ENCODE measurements around the gene RBM39. TPM values are rescaled to one million over a fixed set of nuclear protein-coding genes. Genes with fewer than 3 reads are reported as not detected.

Gene RBM39
- total and polyA plus RNA-seq, 2 experiments from 2014 or later: 259 to 413 TPM

DNA sequence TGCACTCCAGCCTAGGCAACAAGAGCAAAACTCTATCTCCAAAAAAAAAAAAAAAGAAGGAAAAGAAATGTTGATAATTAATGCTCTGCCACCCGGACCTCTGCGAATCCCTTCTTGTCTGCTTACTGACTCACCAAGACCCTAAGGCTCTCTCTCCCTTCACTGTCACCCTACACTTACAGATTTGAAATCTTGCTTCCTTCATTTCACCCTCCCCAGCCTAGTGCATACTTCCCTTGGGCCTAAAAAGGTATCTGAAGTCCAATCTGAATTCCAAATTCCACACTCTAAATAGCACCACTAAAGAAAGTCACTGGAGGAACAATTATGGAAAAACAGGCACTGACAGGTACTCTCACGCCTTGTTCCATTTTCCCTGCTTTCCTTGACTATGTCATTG is 20.4 kb upstream of the RBM39 start:
- Histone ChIP-seq H3K79me2 (replicated peaks; ENCODE audit: insufficient read depth) (no peaks in the 10 kb centered on the region), H4K20me1 (replicated peaks; ENCODE audit: insufficient read depth) (no peaks in the 10 kb centered on the region), H3K4me1 (ENCODE audit: insufficient read depth) (0 out of 2 replicates have a peak, but pooled peaks cover 4% of the 10 kb centered on the region), H3K27me3 (ENCODE audit: insufficient read depth) (no peaks in the 10 kb centered on the region), H3F3A (replicated peaks; ENCODE audit: low read depth) (no peaks in the 10 kb centered on the region), H3K4me2 (no peak overlapping the region), H3K4me3 (no peak overlapping the region), H3K36me3 (ENCODE audit: insufficient read depth) (no peaks in the 10 kb centered on the region), H3K9me2 (ENCODE audit: insufficient read depth) (no peaks in the 10 kb centered on the region), H2AFZ (peak overlapping the region; percentile 81; the same call in 1 of the 2 replicates), H3K27ac (ENCODE audit: low read depth) (no peak overlapping the region)
- no peak for ATAC-seq
- Mint-ChIP-seq H3K27me3 (ENCODE audit: insufficient read depth, low read depth, poor library complexity) (no peaks in the 10 kb centered on the region), H3K4me1 (no peaks in the 10 kb centered on the region), H3K27ac (no peak overlapping the region), H3K9me3 (no peaks in the 10 kb centered on the region), H3K4me3 (no peak overlapping the region), H3K36me3 (ENCODE audit: low read depth) (no peaks in the 10 kb centered on the region)
- TF ChIP-seq ZNF114 (CRISPR knock-in tag; IDR thresholded peaks at IDR 0.05) (no peak), POLR2AphosphoS5 (IDR thresholded peaks at IDR 0.05; ENCODE audit: low read depth) (no peak), EZH2phosphoT487 (IDR thresholded peaks at IDR 0.05; ENCODE audit: unreplicated experiment) (no peak), ZNF331 (CRISPR knock-in tag; IDR thresholded peaks at IDR 0.05; ENCODE audit: low read depth) (no peak), EZH2 (IDR thresholded peaks at IDR 0.05; ENCODE audit: low read depth, unreplicated experiment) (no peak), CREB1 (CRISPR knock-in tag; IDR thresholded peaks at IDR 0.05; ENCODE audit: low read depth) (no peak), NANOG (IDR thresholded peaks at IDR 0.05; ENCODE audit: borderline replicate concordance) (no peak), JUNB (IDR thresholded peaks at IDR 0.05; ENCODE audit: unreplicated experiment) (no peak), STAT1 (IDR thresholded peaks at IDR 0.05; ENCODE audit: unreplicated experiment) (no peak)
- TF ChIP-seq, protein P1, sequence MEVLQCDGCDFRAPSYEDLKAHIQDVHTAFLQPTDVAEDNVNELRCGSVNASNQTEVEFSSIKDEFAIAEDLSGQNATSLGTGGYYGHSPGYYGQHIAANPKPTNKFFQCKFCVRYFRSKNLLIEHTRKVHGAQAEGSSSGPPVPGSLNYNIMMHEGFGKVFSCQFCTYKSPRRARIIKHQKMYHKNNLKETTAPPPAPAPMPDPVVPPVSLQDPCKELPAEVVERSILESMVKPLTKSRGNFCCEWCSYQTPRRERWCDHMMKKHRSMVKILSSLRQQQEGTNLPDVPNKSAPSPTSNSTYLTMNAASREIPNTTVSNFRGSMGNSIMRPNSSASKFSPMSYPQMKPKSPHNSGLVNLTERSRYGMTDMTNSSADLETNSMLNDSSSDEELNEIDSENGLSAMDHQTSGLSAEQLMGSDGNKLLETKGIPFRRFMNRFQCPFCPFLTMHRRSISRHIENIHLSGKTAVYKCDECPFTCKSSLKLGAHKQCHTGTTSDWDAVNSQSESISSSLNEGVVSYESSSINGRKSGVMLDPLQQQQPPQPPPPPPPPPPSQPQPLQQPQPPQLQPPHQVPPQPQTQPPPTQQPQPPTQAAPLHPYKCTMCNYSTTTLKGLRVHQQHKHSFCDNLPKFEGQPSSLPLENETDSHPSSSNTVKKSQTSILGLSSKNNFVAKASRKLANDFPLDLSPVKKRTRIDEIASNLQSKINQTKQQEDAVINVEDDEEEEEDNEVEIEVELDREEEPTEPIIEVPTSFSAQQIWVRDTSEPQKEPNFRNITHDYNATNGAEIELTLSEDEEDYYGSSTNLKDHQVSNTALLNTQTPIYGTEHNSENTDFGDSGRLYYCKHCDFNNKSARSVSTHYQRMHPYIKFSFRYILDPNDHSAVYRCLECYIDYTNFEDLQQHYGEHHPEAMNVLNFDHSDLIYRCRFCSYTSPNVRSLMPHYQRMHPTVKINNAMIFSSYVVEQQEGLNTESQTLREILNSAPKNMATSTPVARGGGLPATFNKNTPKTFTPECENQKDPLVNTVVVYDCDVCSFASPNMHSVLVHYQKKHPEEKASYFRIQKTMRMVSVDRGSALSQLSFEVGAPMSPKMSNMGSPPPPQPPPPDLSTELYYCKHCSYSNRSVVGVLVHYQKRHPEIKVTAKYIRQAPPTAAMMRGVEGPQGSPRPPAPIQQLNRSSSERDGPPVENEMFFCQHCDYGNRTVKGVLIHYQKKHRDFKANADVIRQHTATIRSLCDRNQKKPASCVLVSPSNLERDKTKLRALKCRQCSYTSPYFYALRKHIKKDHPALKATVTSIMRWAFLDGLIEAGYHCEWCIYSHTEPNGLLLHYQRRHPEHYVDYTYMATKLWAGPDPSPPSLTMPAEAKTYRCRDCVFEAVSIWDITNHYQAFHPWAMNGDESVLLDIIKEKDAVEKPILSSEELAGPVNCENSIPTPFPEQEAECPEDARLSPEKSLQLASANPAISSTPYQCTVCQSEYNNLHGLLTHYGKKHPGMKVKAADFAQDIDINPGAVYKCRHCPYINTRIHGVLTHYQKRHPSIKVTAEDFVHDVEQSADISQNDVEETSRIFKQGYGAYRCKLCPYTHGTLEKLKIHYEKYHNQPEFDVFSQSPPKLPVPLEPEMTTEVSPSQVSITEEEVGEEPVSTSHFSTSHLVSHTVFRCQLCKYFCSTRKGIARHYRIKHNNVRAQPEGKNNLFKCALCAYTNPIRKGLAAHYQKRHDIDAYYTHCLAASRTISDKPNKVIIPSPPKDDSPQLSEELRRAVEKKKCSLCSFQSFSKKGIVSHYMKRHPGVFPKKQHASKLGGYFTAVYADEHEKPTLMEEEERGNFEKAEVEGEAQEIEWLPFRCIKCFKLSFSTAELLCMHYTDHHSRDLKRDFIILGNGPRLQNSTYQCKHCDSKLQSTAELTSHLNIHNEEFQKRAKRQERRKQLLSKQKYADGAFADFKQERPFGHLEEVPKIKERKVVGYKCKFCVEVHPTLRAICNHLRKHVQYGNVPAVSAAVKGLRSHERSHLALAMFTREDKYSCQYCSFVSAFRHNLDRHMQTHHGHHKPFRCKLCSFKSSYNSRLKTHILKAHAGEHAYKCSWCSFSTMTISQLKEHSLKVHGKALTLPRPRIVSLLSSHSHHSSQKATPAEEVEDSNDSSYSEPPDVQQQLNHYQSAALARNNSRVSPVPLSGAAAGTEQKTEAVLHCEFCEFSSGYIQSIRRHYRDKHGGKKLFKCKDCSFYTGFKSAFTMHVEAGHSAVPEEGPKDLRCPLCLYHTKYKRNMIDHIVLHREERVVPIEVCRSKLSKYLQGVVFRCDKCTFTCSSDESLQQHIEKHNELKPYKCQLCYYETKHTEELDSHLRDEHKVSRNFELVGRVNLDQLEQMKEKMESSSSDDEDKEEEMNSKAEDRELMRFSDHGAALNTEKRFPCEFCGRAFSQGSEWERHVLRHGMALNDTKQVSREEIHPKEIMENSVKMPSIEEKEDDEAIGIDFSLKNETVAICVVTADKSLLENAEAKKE (CRISPR knock-in tag; IDR thresholded peaks at IDR 0.05): no peak
- TF ChIP-seq, protein P2, sequence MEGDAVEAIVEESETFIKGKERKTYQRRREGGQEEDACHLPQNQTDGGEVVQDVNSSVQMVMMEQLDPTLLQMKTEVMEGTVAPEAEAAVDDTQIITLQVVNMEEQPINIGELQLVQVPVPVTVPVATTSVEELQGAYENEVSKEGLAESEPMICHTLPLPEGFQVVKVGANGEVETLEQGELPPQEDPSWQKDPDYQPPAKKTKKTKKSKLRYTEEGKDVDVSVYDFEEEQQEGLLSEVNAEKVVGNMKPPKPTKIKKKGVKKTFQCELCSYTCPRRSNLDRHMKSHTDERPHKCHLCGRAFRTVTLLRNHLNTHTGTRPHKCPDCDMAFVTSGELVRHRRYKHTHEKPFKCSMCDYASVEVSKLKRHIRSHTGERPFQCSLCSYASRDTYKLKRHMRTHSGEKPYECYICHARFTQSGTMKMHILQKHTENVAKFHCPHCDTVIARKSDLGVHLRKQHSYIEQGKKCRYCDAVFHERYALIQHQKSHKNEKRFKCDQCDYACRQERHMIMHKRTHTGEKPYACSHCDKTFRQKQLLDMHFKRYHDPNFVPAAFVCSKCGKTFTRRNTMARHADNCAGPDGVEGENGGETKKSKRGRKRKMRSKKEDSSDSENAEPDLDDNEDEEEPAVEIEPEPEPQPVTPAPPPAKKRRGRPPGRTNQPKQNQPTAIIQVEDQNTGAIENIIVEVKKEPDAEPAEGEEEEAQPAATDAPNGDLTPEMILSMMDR (conservative IDR thresholded peaks at IDR 0.05; ENCODE audit: low read depth in 2 of 2): no peak
- TF ChIP-seq, protein P3, sequence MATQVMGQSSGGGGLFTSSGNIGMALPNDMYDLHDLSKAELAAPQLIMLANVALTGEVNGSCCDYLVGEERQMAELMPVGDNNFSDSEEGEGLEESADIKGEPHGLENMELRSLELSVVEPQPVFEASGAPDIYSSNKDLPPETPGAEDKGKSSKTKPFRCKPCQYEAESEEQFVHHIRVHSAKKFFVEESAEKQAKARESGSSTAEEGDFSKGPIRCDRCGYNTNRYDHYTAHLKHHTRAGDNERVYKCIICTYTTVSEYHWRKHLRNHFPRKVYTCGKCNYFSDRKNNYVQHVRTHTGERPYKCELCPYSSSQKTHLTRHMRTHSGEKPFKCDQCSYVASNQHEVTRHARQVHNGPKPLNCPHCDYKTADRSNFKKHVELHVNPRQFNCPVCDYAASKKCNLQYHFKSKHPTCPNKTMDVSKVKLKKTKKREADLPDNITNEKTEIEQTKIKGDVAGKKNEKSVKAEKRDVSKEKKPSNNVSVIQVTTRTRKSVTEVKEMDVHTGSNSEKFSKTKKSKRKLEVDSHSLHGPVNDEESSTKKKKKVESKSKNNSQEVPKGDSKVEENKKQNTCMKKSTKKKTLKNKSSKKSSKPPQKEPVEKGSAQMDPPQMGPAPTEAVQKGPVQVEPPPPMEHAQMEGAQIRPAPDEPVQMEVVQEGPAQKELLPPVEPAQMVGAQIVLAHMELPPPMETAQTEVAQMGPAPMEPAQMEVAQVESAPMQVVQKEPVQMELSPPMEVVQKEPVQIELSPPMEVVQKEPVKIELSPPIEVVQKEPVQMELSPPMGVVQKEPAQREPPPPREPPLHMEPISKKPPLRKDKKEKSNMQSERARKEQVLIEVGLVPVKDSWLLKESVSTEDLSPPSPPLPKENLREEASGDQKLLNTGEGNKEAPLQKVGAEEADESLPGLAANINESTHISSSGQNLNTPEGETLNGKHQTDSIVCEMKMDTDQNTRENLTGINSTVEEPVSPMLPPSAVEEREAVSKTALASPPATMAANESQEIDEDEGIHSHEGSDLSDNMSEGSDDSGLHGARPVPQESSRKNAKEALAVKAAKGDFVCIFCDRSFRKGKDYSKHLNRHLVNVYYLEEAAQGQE (IDR thresholded peaks at IDR 0.05; ENCODE audit: unreplicated experiment): no peak
- TF ChIP-seq, protein P4, sequence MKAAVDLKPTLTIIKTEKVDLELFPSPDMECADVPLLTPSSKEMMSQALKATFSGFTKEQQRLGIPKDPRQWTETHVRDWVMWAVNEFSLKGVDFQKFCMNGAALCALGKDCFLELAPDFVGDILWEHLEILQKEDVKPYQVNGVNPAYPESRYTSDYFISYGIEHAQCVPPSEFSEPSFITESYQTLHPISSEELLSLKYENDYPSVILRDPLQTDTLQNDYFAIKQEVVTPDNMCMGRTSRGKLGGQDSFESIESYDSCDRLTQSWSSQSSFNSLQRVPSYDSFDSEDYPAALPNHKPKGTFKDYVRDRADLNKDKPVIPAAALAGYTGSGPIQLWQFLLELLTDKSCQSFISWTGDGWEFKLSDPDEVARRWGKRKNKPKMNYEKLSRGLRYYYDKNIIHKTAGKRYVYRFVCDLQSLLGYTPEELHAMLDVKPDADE (IDR thresholded peaks at IDR 0.05): no peak
- DNase-seq (ENCODE audit: low spot score): no peak

Measured in GM23338 (cell line).